B cell (primary cell): ENCODE results near the gene VWA3B.

ENCODE experiments used
- EZH2 ChIP-seq: IDR thresholded peaks from 2 replicates; pipeline ENCODE4 v1.6.1; 2012; ENCODE audit warnings: borderline replicate concordance, low read depth, mild to moderate bottlenecking, moderate library complexity, low read length; ENCODE audit not compliant: insufficient read depth, poor library complexity, severe bottlenecking
- TF ChIP-seq, protein P1 (sequence below): fragments of 200-600 bp; IDR thresholded peaks from one replicate; pipeline ENCODE4 v1.8.0; 2022; ENCODE audit warnings: antibody characterized with exemption, mild to moderate bottlenecking

DNA sequence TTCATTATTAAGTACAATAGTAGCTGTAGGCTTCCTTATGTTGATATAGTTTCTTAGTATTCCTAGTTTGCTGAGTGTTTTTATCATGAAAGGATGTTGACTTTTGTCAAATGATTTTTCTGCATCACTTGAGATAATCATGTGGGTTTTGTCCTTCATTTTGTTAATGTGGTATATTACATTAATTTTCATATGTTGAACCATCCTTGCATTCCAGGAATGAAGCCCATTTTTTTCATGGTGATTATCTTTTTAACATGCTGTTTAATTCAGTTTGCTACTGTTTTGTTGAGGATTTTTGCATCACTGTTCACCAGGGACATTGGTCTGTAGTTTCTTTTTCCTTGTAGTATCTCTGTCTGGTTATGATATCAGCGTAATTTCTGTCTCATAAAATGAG is 176.4 kb downstream of the VWA3B start:
- no peak for TF ChIP-seq EZH2
- TF ChIP-seq, protein P1, sequence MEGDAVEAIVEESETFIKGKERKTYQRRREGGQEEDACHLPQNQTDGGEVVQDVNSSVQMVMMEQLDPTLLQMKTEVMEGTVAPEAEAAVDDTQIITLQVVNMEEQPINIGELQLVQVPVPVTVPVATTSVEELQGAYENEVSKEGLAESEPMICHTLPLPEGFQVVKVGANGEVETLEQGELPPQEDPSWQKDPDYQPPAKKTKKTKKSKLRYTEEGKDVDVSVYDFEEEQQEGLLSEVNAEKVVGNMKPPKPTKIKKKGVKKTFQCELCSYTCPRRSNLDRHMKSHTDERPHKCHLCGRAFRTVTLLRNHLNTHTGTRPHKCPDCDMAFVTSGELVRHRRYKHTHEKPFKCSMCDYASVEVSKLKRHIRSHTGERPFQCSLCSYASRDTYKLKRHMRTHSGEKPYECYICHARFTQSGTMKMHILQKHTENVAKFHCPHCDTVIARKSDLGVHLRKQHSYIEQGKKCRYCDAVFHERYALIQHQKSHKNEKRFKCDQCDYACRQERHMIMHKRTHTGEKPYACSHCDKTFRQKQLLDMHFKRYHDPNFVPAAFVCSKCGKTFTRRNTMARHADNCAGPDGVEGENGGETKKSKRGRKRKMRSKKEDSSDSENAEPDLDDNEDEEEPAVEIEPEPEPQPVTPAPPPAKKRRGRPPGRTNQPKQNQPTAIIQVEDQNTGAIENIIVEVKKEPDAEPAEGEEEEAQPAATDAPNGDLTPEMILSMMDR, result no peak
